Trophoblast cell (in vitro differentiated cells and primary cell): ENCODE results near the gene FTO.
A peak's percentile ranks its signal among the peaks of the same experiment; 100 is the strongest.

ENCODE experiments used
- DNase-seq, 2 donors: peaks; one replicate each; pipeline ENCODE4 v3.0.0-alpha.2; 2016
- H2AFZ ChIP-seq: 2 replicates; pipeline ENCODE4 v1.6.1; 2013; ENCODE audit warnings: low read length, moderate library complexity, mild to moderate bottlenecking; ENCODE audit not compliant: insufficient read depth, poor library complexity
- H2AK5ac ChIP-seq: 2 replicates; pipeline ENCODE4 v1.6.1; 2013; ENCODE audit warnings: mild to moderate bottlenecking, low read length
- H2BK120ac ChIP-seq: 2 replicates; pipeline ENCODE4 v1.6.1; 2013; ENCODE audit warnings: low read length, mild to moderate bottlenecking, moderate library complexity; ENCODE audit not compliant: insufficient read depth, poor library complexity
- H2BK12ac ChIP-seq: 2 replicates; pipeline ENCODE4 v1.6.1; 2013; ENCODE audit warnings: mild to moderate bottlenecking, low read length, moderate library complexity
- H2BK5ac ChIP-seq: 2 replicates; pipeline ENCODE4 v1.6.1; 2013; ENCODE audit warnings: low read length, low read depth, moderate library complexity, mild to moderate bottlenecking; ENCODE audit not compliant: poor library complexity
- H3K14ac ChIP-seq: 2 replicates; pipeline ENCODE4 v1.6.1; 2013; ENCODE audit warnings: mild to moderate bottlenecking, low read length
- H3K18ac ChIP-seq: 2 replicates; pipeline ENCODE4 v1.6.1; 2013; ENCODE audit warnings: mild to moderate bottlenecking, low read length
- H3K23ac ChIP-seq: 2 replicates; pipeline ENCODE4 v1.6.1; 2013; ENCODE audit warnings: low read length
- H3K27ac ChIP-seq: 2 replicates; pipeline ENCODE4 v1.5.1; 2013; ENCODE audit warnings: low read depth, mild to moderate bottlenecking, inconsistent platforms, low read length, moderate library complexity
- H3K27me3 ChIP-seq: 2 replicates; pipeline ENCODE4 v1.6.1; 2013; ENCODE audit warnings: inconsistent platforms, mild to moderate bottlenecking, low read length, moderate library complexity; ENCODE audit not compliant: insufficient read depth
- H3K36me3 ChIP-seq, 2 experiments: 1 replicate in 1 of 2; 2 replicates in 1 of 2; pipeline ENCODE4 v1.6.1; 2013; ENCODE audit warnings: low read length in 2 of 2, mild to moderate bottlenecking in 2 of 2, moderate library complexity in 1 of 2; ENCODE audit not compliant: insufficient read depth in 2 of 2, control insufficient read depth in 1 of 2
- H3K4ac ChIP-seq: 2 replicates; pipeline ENCODE4 v1.6.1; 2013; ENCODE audit warnings: low read depth, mild to moderate bottlenecking, low read length, moderate library complexity
- H3K4me1 ChIP-seq, 2 experiments: 1 replicate in 1 of 2; 2 replicates in 1 of 2; pipeline ENCODE4 v1.6.1; 2013; ENCODE audit warnings: low read length in 2 of 2, mild to moderate bottlenecking in 2 of 2, moderate library complexity in 1 of 2; ENCODE audit not compliant: insufficient read depth in 2 of 2, control insufficient read depth in 1 of 2
- H3K4me2 ChIP-seq: 2 replicates; pipeline ENCODE4 v1.6.1; 2013; ENCODE audit warnings: inconsistent platforms, mild to moderate bottlenecking, low read length, moderate library complexity
- H3K4me3 ChIP-seq: 2 replicates; pipeline ENCODE4 v1.5.1; 2013; ENCODE audit warnings: mild to moderate bottlenecking, low read depth, low read length, inconsistent platforms
- H3K79me1 ChIP-seq: one replicate; pipeline ENCODE4 v1.6.1; 2013; ENCODE audit warnings: low read length
- H3K79me2 ChIP-seq: 2 replicates; pipeline ENCODE4 v1.6.1; 2013; ENCODE audit warnings: low read length, mild to moderate bottlenecking; ENCODE audit not compliant: control insufficient read depth, insufficient read depth, poor library complexity
- H3K9ac ChIP-seq: 2 replicates; pipeline ENCODE4 v1.6.1; 2013; ENCODE audit warnings: mild to moderate bottlenecking, low read length
- H3K9me3 ChIP-seq: 2 replicates; pipeline ENCODE4 v1.6.1; 2013; ENCODE audit warnings: low read depth, mild to moderate bottlenecking, control low read depth, inconsistent platforms, low read length; ENCODE audit not compliant: insufficient read depth
- H4K12ac ChIP-seq: 2 replicates; pipeline ENCODE4 v1.6.1; 2013; ENCODE audit warnings: low read depth, mild to moderate bottlenecking, low read length, moderate library complexity
- H4K8ac ChIP-seq: 2 replicates; pipeline ENCODE4 v1.6.1; 2013; ENCODE audit warnings: low read depth, mild to moderate bottlenecking, low read length, moderate library complexity
- H4K91ac ChIP-seq: one replicate; pipeline ENCODE4 v1.6.1; 2013; ENCODE audit warnings: low read depth, mild to moderate bottlenecking, low read length, moderate library complexity
- WGBS: extraction: QIAGEN DNeasy Blood & Tissue Kit; methylation state at CpG from one replicate; pipeline ENCODE4 v1.1.7; 2013; ENCODE audit warnings: missing lambda C conversion rate; ENCODE audit not compliant: insufficient read length, insufficient coverage; ENCODE audit errors: extremely low coverage; 5-methylcytosine and 5-hydroxymethylcytosine counted together

FTO gene

GRCh38 chr16:53920988-53921387, 217.0 kb downstream of the FTO start:
- WGBS: no CpG with 5 or more reads among the region's 3 CpGs
- peaks cover 6% of the 10 kb centered on the region for H3K79me1 ChIP-seq
- H3K79me2 ChIP-seq: no peaks in the 10 kb centered on the region
- no peak overlapping the region for H3K14ac ChIP-seq
- no peaks in the 10 kb centered on the region for H3K27me3 ChIP-seq
- H3K4ac ChIP-seq: no peak overlapping the region
- H3K18ac ChIP-seq: no peak overlapping the region
- H4K12ac ChIP-seq: no peak overlapping the region
- no peak overlapping the region for H2AK5ac ChIP-seq
- no peak overlapping the region for H3K4me3 ChIP-seq
- no peak overlapping the region for H3K9ac ChIP-seq
- no peak overlapping the region for H2AFZ ChIP-seq
- DNase-seq: no peak
- H4K91ac ChIP-seq: no peak overlapping the region
- no peak overlapping the region for H3K23ac ChIP-seq
- no peaks in the 10 kb centered on the region for H3K36me3 ChIP-seq
- H3K4me1 ChIP-seq: peaks cover 9 to 12% of the 10 kb centered on the region in 2 experiments
- H4K8ac ChIP-seq: no peak overlapping the region
- H3K9me3 ChIP-seq: no peaks in the 10 kb centered on the region
- no peak overlapping the region for H3K4me2 ChIP-seq
- no peak overlapping the region for H2BK12ac ChIP-seq
- H2BK5ac ChIP-seq: no peak overlapping the region
- no peak overlapping the region for H2BK120ac ChIP-seq
- H3K27ac ChIP-seq: no peak overlapping the region

GRCh38 chr16:53922067-53922806, 218.3 kb downstream of the FTO start:
- Histone ChIP-seq H3K18ac (no peak overlapping the region), H3K23ac (no peak overlapping the region), H2AFZ (no peak overlapping the region), H3K4me2 (no peak overlapping the region), H3K27ac (no peak overlapping the region), H3K4me1 (peaks cover 9 to 12% of the 10 kb centered on the region in 2 experiments), H3K79me2 (no peaks in the 10 kb centered on the region), H4K12ac (no peak overlapping the region), H2BK120ac (no peak overlapping the region), H3K9ac (no peak overlapping the region), H4K8ac (no peak overlapping the region), H4K91ac (no peak overlapping the region), H2BK5ac (no peak overlapping the region), H3K4me3 (no peak overlapping the region), H3K79me1 (peaks cover 6% of the 10 kb centered on the region), H3K9me3 (no peaks in the 10 kb centered on the region), H2AK5ac (no peak overlapping the region), H2BK12ac (no peak overlapping the region), H3K27me3 (no peaks in the 10 kb centered on the region), H3K14ac (no peak overlapping the region), H3K36me3 (no peaks in the 10 kb centered on the region), H3K4ac (no peak overlapping the region)
- no peak for DNase-seq
- no CpG with 5 or more reads among the region's 6 CpGs for WGBS

GRCh38 chr16:53922807-53923571, 219.0 kb downstream of the FTO start:
- H2AK5ac ChIP-seq: no peak overlapping the region
- no peak overlapping the region for H3K18ac ChIP-seq
- WGBS: no CpG with 5 or more reads among the region's 9 CpGs
- no peak overlapping the region for H3K27ac ChIP-seq
- H2BK12ac ChIP-seq: no peak overlapping the region
- H4K91ac ChIP-seq: no peak overlapping the region
- no peaks in the 10 kb centered on the region for H3K9me3 ChIP-seq
- H3K4ac ChIP-seq: no peak overlapping the region
- H3K27me3 ChIP-seq: no peaks in the 10 kb centered on the region
- no peak overlapping the region for H4K8ac ChIP-seq
- no peak for DNase-seq
- peaks cover 6% of the 10 kb centered on the region for H3K79me1 ChIP-seq
- peaks cover 9 to 12% of the 10 kb centered on the region in 2 experiments for H3K4me1 ChIP-seq
- H2BK120ac ChIP-seq: no peak overlapping the region
- no peak overlapping the region for H2BK5ac ChIP-seq
- H2AFZ ChIP-seq: no peak overlapping the region
- H3K4me3 ChIP-seq: no peak overlapping the region
- H4K12ac ChIP-seq: no peak overlapping the region
- no peaks in the 10 kb centered on the region for H3K36me3 ChIP-seq
- no peak overlapping the region for H3K14ac ChIP-seq
- no peaks in the 10 kb centered on the region for H3K79me2 ChIP-seq
- no peak overlapping the region for H3K23ac ChIP-seq
- no peak overlapping the region for H3K9ac ChIP-seq
- H3K4me2 ChIP-seq: no peak overlapping the region

GRCh38 chr16:53924331-53925106, 220.6 kb downstream of the FTO start:
- Histone ChIP-seq H2AFZ (no peak overlapping the region), H2BK12ac (no peak overlapping the region), H3K9ac (no peak overlapping the region), H2AK5ac (no peak overlapping the region), H2BK120ac (no peak overlapping the region), H3K23ac (no peak overlapping the region), H4K12ac (no peak overlapping the region), H3K18ac (no peak overlapping the region), H3K4me1 (peaks cover 9 to 12% of the 10 kb centered on the region in 2 experiments), H3K4me3 (no peak overlapping the region), H4K8ac (no peak overlapping the region), H3K14ac (no peak overlapping the region), H3K4ac (no peak overlapping the region), H3K4me2 (no peak overlapping the region), H3K27ac (peak overlapping the region; percentile 13), H2BK5ac (peak overlapping the region; percentile 1), H3K36me3 (no peaks in the 10 kb centered on the region), H3K79me2 (no peaks in the 10 kb centered on the region), H3K79me1 (peaks cover 6% of the 10 kb centered on the region), H3K9me3 (no peaks in the 10 kb centered on the region), H4K91ac (peak overlapping the region; percentile 12), H3K27me3 (no peaks in the 10 kb centered on the region)
- no CpG with 5 or more reads among the region's 8 CpGs for WGBS
- no peak for DNase-seq
